Activated B cell treated with CpG ODN at 0.5 μM for 24 hours (primary cell): ENCODE measurements around the gene CYSLTR2. TPM values are rescaled to one million over a fixed set of nuclear protein-coding genes. Genes with fewer than 3 reads are reported as not detected.

Source experiments
- ATAC-seq: fragments of 200-7000 bp; cut with Tn5 transposase; one replicate; pipeline ENCODE4 v1.10.0; 2021; ENCODE audit warnings: low read depth, mild to moderate bottlenecking, moderate library complexity
- CTCF ChIA-PET: fragments of 350-600 bp; sonication (Branson Sonifier 250); formaldehyde crosslinking; loops from one replicate; lab custom pipeline; 2021; ENCODE audit warnings: antibody characterized with exemption; lab: Charles Lee
- POLR2A ChIA-PET: fragments of 350-600 bp; sonication (Branson Sonifier 250); formaldehyde crosslinking; loops from one replicate; lab custom pipeline; 2021; ENCODE audit warnings: antibody characterized with exemption; lab: Charles Lee
- DNase-seq: peaks from one replicate; pipeline ENCODE4 v3.0.0; 2022
- H3K27ac Mint-ChIP-seq: one replicate; pipeline ENCODE4 v1.8.0; 2020; ENCODE audit warnings: mixed read lengths
- H3K27me3 Mint-ChIP-seq: one replicate; pipeline ENCODE4 v1.8.0; 2021; ENCODE audit warnings: mixed read lengths
- H3K36me3 Mint-ChIP-seq: one replicate; pipeline ENCODE4 v1.8.0; 2021; ENCODE audit warnings: low read depth, mixed read lengths
- H3K4me1 Mint-ChIP-seq: one replicate; pipeline ENCODE4 v1.8.0; 2021; ENCODE audit warnings: mixed read lengths
- H3K4me3 Mint-ChIP-seq: one replicate; pipeline ENCODE4 v1.8.0; 2020; ENCODE audit warnings: mild to moderate bottlenecking, mixed read lengths
- H3K9me3 Mint-ChIP-seq: one replicate; pipeline ENCODE4 v1.8.0; 2020; ENCODE audit warnings: mixed read lengths
- CTCF ChIP-seq: fragments of 200-600 bp; IDR thresholded peaks from one replicate; pipeline ENCODE4 v1.8.0; 2022; ENCODE audit warnings: antibody characterized with exemption, mild to moderate bottlenecking
- intact Hi-C: fragments of 100-400 bp; cut with micrococcal nuclease; formaldehyde crosslinking; loops from one replicate; pipeline ENCODE4 v1.15.1; 2024
- total RNA-seq: library from RNA; stranded (reverse); gene quantifications from 2 replicates; pipeline ENCODE4 v1.2.3, GENCODE V29; 2022

CYSLTR2 gene
- total RNA-seq, 1 donor from 2014 or later: 0.11 TPM

GRCh38 chr13:48630291-48630690, 23.4 kb upstream of the CYSLTR2 start:
- Mint-ChIP-seq H3K27me3 (peaks cover 6% of the 10 kb centered on the region), H3K4me1 (no peaks in the 10 kb centered on the region), H3K36me3 (no peaks in the 10 kb centered on the region), H3K9me3 (peaks cover 12% of the 10 kb centered on the region), H3K27ac (no peak overlapping the region), H3K4me3 (no peak overlapping the region)
- intact Hi-C loops: no loop called here
- no peak for DNase-seq
- TF ChIP-seq CTCF: no peak
- ChIA-PET POLR2A (no interaction called here), CTCF (no interaction called here)
- ATAC-seq: no peak

- CTCF ChIA-PET: no interaction called here
- no peak for TF ChIP-seq CTCF
- intact Hi-C loops: no loop called here
- H3K27ac Mint-ChIP-seq: no peak overlapping the region
- H3K36me3 Mint-ChIP-seq: no peaks in the 10 kb centered on the region
- ATAC-seq: no peak
- peaks cover 5% of the 10 kb centered on the region for H3K27me3 Mint-ChIP-seq
- H3K9me3 Mint-ChIP-seq: peaks cover 12% of the 10 kb centered on the region
- no peak for DNase-seq
- no peak overlapping the region for H3K4me3 Mint-ChIP-seq
- POLR2A ChIA-PET: no interaction called here
- H3K4me1 Mint-ChIP-seq: no peaks in the 10 kb centered on the region
Observed at GRCh38 chr13:48630773-48631172, 23.0 kb upstream of the CYSLTR2 start.

- ATAC-seq (no peak), DNase-seq (no peak)
- Mint-ChIP-seq H3K36me3 (no peaks in the 10 kb centered on the region), H3K27me3 (peaks cover 4% of the 10 kb centered on the region), H3K27ac (no peak overlapping the region), H3K4me1 (no peaks in the 10 kb centered on the region), H3K4me3 (no peak overlapping the region), H3K9me3 (peaks cover 16% of the 10 kb centered on the region)
- ChIA-PET CTCF (no interaction called here), POLR2A (no interaction called here)
- intact Hi-C loops: no loop called here
- no peak for TF ChIP-seq CTCF
Observed at GRCh38 chr13:48631441-48631840, 22.3 kb upstream of the CYSLTR2 start.

- no peaks in the 10 kb centered on the region for H3K4me1 Mint-ChIP-seq
- H3K27me3 Mint-ChIP-seq: peaks cover 8% of the 10 kb centered on the region
- CTCF ChIA-PET: no interaction called here
- no peak overlapping the region for H3K4me3 Mint-ChIP-seq
- H3K9me3 Mint-ChIP-seq: peaks cover 21% of the 10 kb centered on the region
- POLR2A ChIA-PET: no interaction called here
- intact Hi-C loops: no loop called here
- no peaks in the 10 kb centered on the region for H3K36me3 Mint-ChIP-seq
- DNase-seq (no peak), ATAC-seq (no peak)
- no peak for TF ChIP-seq CTCF
- no peak overlapping the region for H3K27ac Mint-ChIP-seq
Observed at GRCh38 chr13:48633700-48634099, 20.0 kb upstream of the CYSLTR2 start.

- ATAC-seq (no peak), DNase-seq (no peak)
- ChIA-PET CTCF (no interaction called here), POLR2A (no interaction called here)
- TF ChIP-seq CTCF: no peak
- Mint-ChIP-seq H3K9me3 (peaks cover 24% of the 10 kb centered on the region), H3K36me3 (no peaks in the 10 kb centered on the region), H3K4me1 (no peaks in the 10 kb centered on the region), H3K27ac (no peak overlapping the region), H3K4me3 (no peak overlapping the region), H3K27me3 (peaks cover 15% of the 10 kb centered on the region)
- intact Hi-C loops: no loop called here
Observed at GRCh38 chr13:48634636-48635035, 19.1 kb upstream of the CYSLTR2 start.
